Spinal cord (tissue), 10 donors: ENCODE measurements around the gene PSMD13. TPM values are rescaled to one million over a fixed set of nuclear protein-coding genes. Genes with fewer than 3 reads are reported as not detected.
"Not testable (repeated sequence)": the region's sequence is repeated elsewhere in the genome, so short reads cannot be mapped to it uniquely, and the experiment has no call there.

Experiments used
- DNase-seq, 6 donors: peaks; one replicate each; pipeline versions ENCODE4 v3.0.0 to v3.0.0-alpha.2; 2013 to 2015; ENCODE audit warnings: low spot score in 6 of 6, low read depth in 4 of 6
- H3K27ac ChIP-seq: one replicate; pipeline ENCODE4 v1.5.1; 2013; ENCODE audit warnings: low read depth, low read length, control low read depth
- H3K27me3 ChIP-seq: one replicate; pipeline ENCODE4 v1.6.1; 2013; ENCODE audit warnings: low read length; ENCODE audit not compliant: control insufficient read depth, insufficient read depth
- H3K36me3 ChIP-seq: one replicate; pipeline ENCODE4 v1.6.1; 2013; ENCODE audit warnings: low read length; ENCODE audit not compliant: control insufficient read depth, insufficient read depth
- H3K4me1 ChIP-seq: one replicate; pipeline ENCODE4 v1.6.1; 2013; ENCODE audit warnings: low read length; ENCODE audit not compliant: control insufficient read depth, insufficient read depth
- H3K4me3 ChIP-seq: one replicate; pipeline ENCODE4 v1.5.1; 2013; ENCODE audit warnings: low read depth, low read length, control low read depth
- H3K9me3 ChIP-seq: one replicate; pipeline ENCODE4 v1.6.1; 2013; ENCODE audit warnings: low read length; ENCODE audit not compliant: control insufficient read depth, insufficient read depth
- WGBS: methylation state at CpG from one replicate; pipeline ENCODE4 v1.1.5; 2013; ENCODE audit warnings: missing lambda C conversion rate; ENCODE audit not compliant: insufficient coverage; 5-methylcytosine and 5-hydroxymethylcytosine counted together
- polyA plus RNA-seq, 2 donors: library from polyadenylated mRNA; unstranded; fragments of 120-200 nt; gene quantifications; one replicate each; pipeline ENCODE4 v1.2.1, GENCODE V29; 2013; ENCODE audit not compliant: insufficient read length in 2 of 2
- total RNA-seq, 2 donors: library from RNA; depleted of rRNA in 1 of 2; stranded (reverse); fragments of 120-200 nt in 1 of 2; fragments of >200 nt in 1 of 2; gene quantifications; one replicate each; pipeline versions ENCODE4 v1.2.3 to v1.2.4, GENCODE V29; 2013 to 2014
- donor health status: healthy.

The PSMD13 gene
- total and polyA plus RNA-seq, 4 donors, result 93.5 to 160 (median 114) TPM

- peaks cover 9% of the 10 kb centered on the region for H3K4me1 ChIP-seq
- peak within 1 kb of the TSS; percentile 97 for H3K27ac ChIP-seq
- no peaks in the 10 kb centered on the region for H3K27me3 ChIP-seq
- no peaks in the 10 kb centered on the region for H3K9me3 ChIP-seq
- whole genome bisulfite sequencing, result 0% methylated on average over 52 of the region's 70 CpGs
- peaks cover 20% of the 10 kb centered on the region for H3K36me3 ChIP-seq
- H3K4me3 ChIP-seq, result peak within 1 kb of the TSS; percentile 89
- peak; percentile 71 to 96 (median 82) for DNase-seq
Measured at GRCh38 chr11:235997-236773, 591 bp upstream of the PSMD13 start, which contains the start of gene SIRT3. Gene SIRT3 (minus strand): TSS chr11:236342. CDS start chr11:236328, 14 bp downstream.

DNA sequence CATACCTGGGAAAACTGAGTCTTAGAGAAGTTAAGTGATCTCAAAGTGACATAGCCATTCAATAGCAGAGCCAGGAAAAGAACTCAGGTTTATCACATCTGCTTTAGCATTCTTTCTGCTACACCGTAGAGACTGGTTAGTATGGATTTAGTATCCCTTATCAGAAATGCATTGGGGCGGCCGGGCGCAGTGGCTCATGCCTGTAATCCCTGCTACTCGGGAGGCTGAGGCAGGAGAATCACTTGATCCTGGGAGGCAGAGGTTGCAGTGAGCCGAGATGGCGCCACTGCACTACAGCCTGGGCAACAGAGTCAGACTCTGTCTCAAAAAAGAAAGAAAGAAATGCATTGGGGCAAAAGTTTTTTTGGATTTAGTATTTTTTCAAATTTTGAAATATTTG is 1.6 kb downstream of the PSMD13 start:
- peaks cover 12% of the 10 kb centered on the region for H3K36me3 ChIP-seq
- not testable (repeated sequence) for H3K9me3 ChIP-seq, H3K27ac ChIP-seq, H3K4me3 ChIP-seq, DNase-seq, H3K27me3 ChIP-seq, H3K4me1 ChIP-seq
- 96% methylated on average over 4 of the region's 7 CpGs for WGBS

GRCh38 chr11:240315-240714 is 3.5 kb downstream of the PSMD13 start:
- no CpG with 5 or more reads among the region's 1 CpG for WGBS
- Histone ChIP-seq H3K36me3 (peaks cover 22% of the 10 kb centered on the region), H3K4me3 (no peak overlapping the region)

DNA sequence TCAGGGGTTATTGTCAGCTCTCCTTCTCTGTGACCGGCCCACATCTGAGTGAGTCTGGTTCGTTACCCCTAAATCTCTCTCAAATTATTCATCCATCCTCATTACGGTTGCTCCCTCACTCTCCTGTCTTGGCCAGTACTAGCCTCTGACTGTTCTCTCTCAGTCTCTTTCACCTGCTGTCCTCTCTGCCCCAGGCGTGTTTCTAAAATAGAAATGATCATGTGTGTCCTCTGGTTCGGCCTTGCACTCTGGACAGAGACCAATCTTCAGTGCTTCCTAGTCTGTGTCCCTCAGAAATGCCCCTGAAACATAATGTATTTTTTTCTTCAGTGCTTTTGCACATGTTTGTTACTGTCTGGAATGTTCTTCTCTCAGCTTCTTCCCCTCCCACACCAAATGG is 4.9 kb downstream of the PSMD13 start:
- no peak overlapping the region for H3K27ac ChIP-seq
- H3K9me3 ChIP-seq, result no peaks in the 10 kb centered on the region
- no peak overlapping the region for H3K4me3 ChIP-seq
- no peaks in the 10 kb centered on the region for H3K27me3 ChIP-seq
- H3K4me1 ChIP-seq, result peaks cover 3% of the 10 kb centered on the region
- H3K36me3 ChIP-seq, result peaks cover 32% of the 10 kb centered on the region
- no peak for DNase-seq
- WGBS, result 100% methylated on average over 2 of the region's 5 CpGs

More at GRCh38 chr11:240315-240714, 3.5 kb downstream of the PSMD13 start:
- H3K9me3 ChIP-seq, result no peaks in the 10 kb centered on the region
- no peak for DNase-seq
- peaks cover 4% of the 10 kb centered on the region for H3K4me1 ChIP-seq
- H3K27ac ChIP-seq, result no peak overlapping the region
- H3K27me3 ChIP-seq, result no peaks in the 10 kb centered on the region

DNA sequence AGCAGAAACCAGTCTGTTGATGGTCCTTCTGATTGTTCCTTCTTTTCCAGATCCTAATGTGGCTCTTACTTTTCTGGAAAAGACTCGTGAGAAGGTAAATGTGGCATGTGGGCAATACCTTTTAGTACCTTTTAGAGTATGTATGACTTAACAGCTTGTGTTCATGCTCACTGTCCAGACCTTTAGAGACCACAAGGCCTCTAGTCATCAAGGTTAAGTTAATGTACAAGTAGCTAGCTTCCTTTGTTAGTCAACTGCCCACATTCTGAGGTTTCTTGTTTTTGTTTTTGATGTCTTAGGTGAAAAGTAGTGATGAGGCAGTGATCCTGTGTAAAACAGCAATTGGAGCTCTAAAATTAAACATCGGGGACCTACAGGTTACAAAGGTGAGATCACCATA is 7.6 kb downstream of the PSMD13 start:
- DNase-seq, result no peak
- H3K27me3 ChIP-seq, result no peaks in the 10 kb centered on the region
- H3K4me1 ChIP-seq, result no peaks in the 10 kb centered on the region
- no peak overlapping the region for H3K27ac ChIP-seq
- WGBS, result 100% methylated on average over 1 of the region's 2 CpGs
- H3K9me3 ChIP-seq, result no peaks in the 10 kb centered on the region
- H3K36me3 ChIP-seq, result peaks cover 51% of the 10 kb centered on the region
- no peak overlapping the region for H3K4me3 ChIP-seq

DNA sequence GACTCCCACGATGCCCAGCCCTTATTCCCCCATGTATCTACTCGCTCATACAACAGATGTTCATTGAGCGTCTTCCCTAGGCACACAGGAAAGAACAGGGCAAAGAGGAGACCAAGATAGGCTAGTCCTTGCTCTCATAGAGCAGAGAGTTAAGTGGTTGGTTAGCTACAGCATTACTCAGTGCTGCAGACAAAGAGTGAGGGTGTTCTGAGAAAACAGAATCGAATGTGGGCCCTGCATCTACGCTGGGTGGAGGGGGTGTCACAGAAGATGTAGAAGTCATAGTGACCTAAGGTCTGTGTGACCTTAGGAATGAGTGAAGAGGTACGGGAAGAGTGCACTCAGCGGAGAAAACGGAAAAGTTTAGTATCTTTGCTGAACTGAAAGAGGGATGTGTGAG is 12.3 kb downstream of the PSMD13 start:
- WGBS, result 95% methylated on average over 5 of the region's 8 CpGs
- no peaks in the 10 kb centered on the region for H3K9me3 ChIP-seq
- H3K27me3 ChIP-seq, result no peaks in the 10 kb centered on the region
- peaks cover 72% of the 10 kb centered on the region for H3K36me3 ChIP-seq
- no peak overlapping the region for H3K4me3 ChIP-seq
- no peak for DNase-seq
- no peaks in the 10 kb centered on the region for H3K4me1 ChIP-seq
- H3K27ac ChIP-seq, result no peak overlapping the region

- 69% methylated on average over 1 of the region's 5 CpGs for WGBS
- H3K36me3 ChIP-seq, result peaks cover 66% of the 10 kb centered on the region
- H3K27ac ChIP-seq, result no peak overlapping the region
- DNase-seq, result no peak
- no peaks in the 10 kb centered on the region for H3K4me1 ChIP-seq
- H3K27me3 ChIP-seq, result no peaks in the 10 kb centered on the region
- H3K4me3 ChIP-seq, result no peak overlapping the region
- no peaks in the 10 kb centered on the region for H3K9me3 ChIP-seq
Measured at GRCh38 chr11:250274-250673, 13.5 kb downstream of the PSMD13 start.

DNA sequence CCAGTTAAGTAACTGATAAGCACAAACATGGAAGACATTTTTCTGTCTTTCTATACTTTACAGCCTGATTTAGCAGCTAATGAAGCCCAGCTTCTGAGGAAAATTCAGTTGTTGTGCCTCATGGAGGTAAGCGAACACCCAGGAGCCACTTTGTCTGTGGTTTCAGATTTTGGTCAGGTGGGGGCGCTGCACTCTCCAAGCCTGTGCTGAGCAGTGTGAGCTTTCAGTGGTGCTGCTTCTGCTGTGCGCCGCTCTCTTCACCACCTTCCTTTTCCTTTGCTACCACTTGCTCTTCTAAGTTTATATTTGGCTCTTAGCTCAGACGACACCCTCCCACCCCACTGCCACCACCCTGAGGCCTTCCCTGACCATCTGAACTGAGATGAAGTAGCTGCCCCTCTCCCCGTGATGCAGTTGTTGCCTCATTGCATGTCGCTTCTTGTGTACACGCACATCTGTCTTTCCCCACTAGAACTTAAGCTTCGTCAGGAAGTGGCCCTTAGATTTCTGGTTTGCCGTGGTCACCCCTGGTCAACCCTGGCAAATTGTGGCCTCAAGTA is 14.0 kb downstream of the PSMD13 start:
- 75% methylated on average over 10 of the region's 10 CpGs for WGBS

DNA sequence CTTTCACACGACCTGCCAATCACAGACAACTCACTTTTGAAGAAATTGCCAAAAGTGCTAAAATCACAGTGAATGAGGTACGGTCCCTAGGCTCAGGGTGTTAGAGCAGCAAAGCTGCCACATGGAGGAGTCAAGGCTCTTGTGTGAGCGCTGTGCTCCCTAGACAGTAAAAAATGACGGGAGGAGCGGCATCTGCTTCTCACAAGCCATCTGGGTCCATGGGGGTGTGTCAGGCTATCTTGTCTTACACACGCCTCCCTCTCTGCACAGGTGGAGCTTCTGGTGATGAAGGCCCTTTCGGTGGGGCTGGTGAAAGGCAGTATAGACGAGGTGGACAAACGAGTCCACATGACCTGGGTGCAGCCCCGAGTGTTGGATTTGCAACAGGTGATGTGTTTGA is 14.8 kb downstream of the PSMD13 start:
- Histone ChIP-seq H3K27ac (no peak overlapping the region), H3K4me3 (no peak overlapping the region), H3K9me3 (no peaks in the 10 kb centered on the region), H3K36me3 (peaks cover 54% of the 10 kb centered on the region), H3K4me1 (no peaks in the 10 kb centered on the region), H3K27me3 (no peaks in the 10 kb centered on the region)
- WGBS, result 93% methylated on average over 8 of the region's 10 CpGs
- no peak for DNase-seq

More for the DNA sequence above, 14.0 kb downstream of the PSMD13 start:
- H3K4me1 ChIP-seq, result no peaks in the 10 kb centered on the region
- peak in 2 of 6 donors; percentile 38 to 51 for DNase-seq
- H3K36me3 ChIP-seq, result peaks cover 61% of the 10 kb centered on the region
- no peak overlapping the region for H3K4me3 ChIP-seq
- H3K9me3 ChIP-seq, result no peaks in the 10 kb centered on the region
- H3K27me3 ChIP-seq, result no peaks in the 10 kb centered on the region
- no peak overlapping the region for H3K27ac ChIP-seq

- H3K9me3 ChIP-seq, result no peaks in the 10 kb centered on the region
- no peaks in the 10 kb centered on the region for H3K4me1 ChIP-seq
- WGBS, result 91% methylated on average over 2 of the region's 8 CpGs
- H3K36me3 ChIP-seq, result peaks cover 47% of the 10 kb centered on the region
- no peak overlapping the region for H3K4me3 ChIP-seq
- H3K27me3 ChIP-seq, result no peaks in the 10 kb centered on the region
- no peak for DNase-seq
- H3K27ac ChIP-seq, result no peak overlapping the region
Measured at GRCh38 chr11:252666-253065, 15.9 kb downstream of the PSMD13 start.
